Measurements from ENCODE around the gene ITPR1. TPM values are rescaled to one million over a fixed set of nuclear protein-coding genes. Genes with fewer than 3 reads are reported as not detected.
"Not testable (repeated sequence)": the region's sequence is repeated elsewhere in the genome, so short reads cannot be mapped to it uniquely, and the experiment has no call there.

Gene ITPR1
- total RNA-seq, 2 donors from 2014 or later: 254 to 283 TPM

- no peak for DNase-seq (ENCODE audit: low spot score)
- Histone ChIP-seq H3K27me3 (replicated peaks; ENCODE audit: insufficient read depth) (no peaks in the 10 kb centered on the region), H3K4me1 (ENCODE audit: control insufficient read depth in 1 of 2, low read depth in 2 of 2) (no peaks in the 10 kb centered on the region), H3K4me3 (no peak overlapping the region), H3K36me3 (no peaks in the 10 kb centered on the region), H3K9me3 (no peaks in the 10 kb centered on the region), H3K27ac (no peak overlapping the region)
- no peak for TF ChIP-seq CTCF (IDR thresholded peaks at IDR 0.05)
- ATAC-seq (ENCODE audit: insufficient number of reproducible peaks, low FRiP score, low read depth): no peak
Measured at GRCh38 chr3:4454142-4454541, 39.0 kb upstream of the ITPR1 start.

GRCh38 chr3:4456780-4457179, 36.4 kb upstream of the ITPR1 start:
- H3K4me1 ChIP-seq (ENCODE audit: control insufficient read depth in 1 of 2, low read depth in 2 of 2); H3K27me3 ChIP-seq (replicated peaks; ENCODE audit: insufficient read depth); H3K36me3 ChIP-seq; DNase-seq (ENCODE audit: low spot score); H3K27ac ChIP-seq; H3K4me3 ChIP-seq; ATAC-seq (ENCODE audit: insufficient number of reproducible peaks, low FRiP score, low read depth); H3K9me3 ChIP-seq: not testable (repeated sequence)

GRCh38 chr3:4458961-4459360, 34.2 kb upstream of the ITPR1 start:
- no peak for DNase-seq (ENCODE audit: low spot score)
- no peak for TF ChIP-seq CTCF (IDR thresholded peaks at IDR 0.05)
- no peaks in the 10 kb centered on the region for H3K4me1 ChIP-seq (ENCODE audit: control insufficient read depth in 1 of 2, low read depth in 2 of 2)

GRCh38 chr3:4460334-4460733, 32.8 kb upstream of the ITPR1 start:
- H3K4me3 ChIP-seq: no peak overlapping the region
- TF ChIP-seq CTCF (IDR thresholded peaks at IDR 0.05): no peak
- no peaks in the 10 kb centered on the region for H3K27me3 ChIP-seq (replicated peaks; ENCODE audit: insufficient read depth)
- H3K9me3 ChIP-seq: no peaks in the 10 kb centered on the region
- no peaks in the 10 kb centered on the region for H3K4me1 ChIP-seq (ENCODE audit: control insufficient read depth in 1 of 2, low read depth in 2 of 2)
- DNase-seq (ENCODE audit: low spot score) (no peak), ATAC-seq (ENCODE audit: insufficient number of reproducible peaks, low FRiP score, low read depth) (no peak)
- H3K27ac ChIP-seq: no peak overlapping the region
- H3K36me3 ChIP-seq: no peaks in the 10 kb centered on the region

More at GRCh38 chr3:4458961-4459360, 34.2 kb upstream of the ITPR1 start:
- Histone ChIP-seq H3K27me3 (replicated peaks; ENCODE audit: insufficient read depth) (no peaks in the 10 kb centered on the region), H3K4me3 (no peak overlapping the region), H3K9me3 (no peaks in the 10 kb centered on the region), H3K36me3 (no peaks in the 10 kb centered on the region), H3K27ac (no peak overlapping the region)
- no peak for ATAC-seq (ENCODE audit: insufficient number of reproducible peaks, low FRiP score, low read depth)

GRCh38 chr3:4461468-4462090, 31.6 kb upstream of the ITPR1 start:
- H3K36me3 ChIP-seq: no peaks in the 10 kb centered on the region
- DNase-seq (ENCODE audit: low spot score): no peak
- H3K27me3 ChIP-seq (replicated peaks; ENCODE audit: insufficient read depth): no peaks in the 10 kb centered on the region
- no peak overlapping the region for H3K27ac ChIP-seq
- ATAC-seq (ENCODE audit: insufficient number of reproducible peaks, low FRiP score, low read depth): no peak
- peaks cover 4 to 6% of the 10 kb centered on the region in 2 donors for H3K4me1 ChIP-seq (ENCODE audit: control insufficient read depth in 1 of 2, low read depth in 2 of 2)
- no peak for TF ChIP-seq CTCF (IDR thresholded peaks at IDR 0.05)
- no peaks in the 10 kb centered on the region for H3K9me3 ChIP-seq
- H3K4me3 ChIP-seq: no peak overlapping the region

All from thoracic aorta (tissue), 2 donors.